Prostate gland (tissue), 2 donors: ENCODE measurements around the gene MYO5B. TPM values are rescaled to one million over a fixed set of nuclear protein-coding genes. Genes with fewer than 3 reads are reported as not detected.

Source experiments
- DNase-seq: peaks from one replicate; pipeline ENCODE4 v3.0.0-alpha.2; 2019; ENCODE audit warnings: low spot score
- H3K27ac ChIP-seq, 2 donors: fragments of 200-600 bp; sonication (generic); 2 replicates each; pipeline ENCODE4 v1.5.1; 2017 to 2019
- H3K27me3 ChIP-seq: fragments of 200-600 bp; sonication (generic); replicated peaks from 2 replicates; pipeline ENCODE4 v1.5.1; 2019; ENCODE audit not compliant: insufficient read depth
- H3K36me3 ChIP-seq, 2 donors: fragments of 200-600 bp; sonication (generic); 1 replicate in 1 of 2; 2 replicates in 1 of 2; pipeline versions ENCODE4 v1.5.1 to v1.8.1; 2017 to 2019
- H3K4me1 ChIP-seq: fragments of 200-600 bp; sonication (generic); replicated peaks from 2 replicates; pipeline ENCODE4 v1.5.1; 2019
- H3K4me3 ChIP-seq, 2 donors: fragments of 200-600 bp; sonication (generic); 2 replicates each; pipeline ENCODE4 v1.5.1; 2017 to 2019
- H3K9me3 ChIP-seq: fragments of 200-600 bp; sonication (generic); 2 replicates; pipeline ENCODE4 v1.5.1; 2017
- CTCF ChIP-seq, 4 experiments: fragments of 200-600 bp in 2 of 4; fragments of 450-650 bp in 2 of 4; sonication (generic) in 2 of 4; IDR thresholded peaks; 1 replicate in 3 of 4; 2 replicates in 1 of 4; pipeline ENCODE4 v1.5.1; 2016 to 2019; ENCODE audit warnings: antibody characterized with exemption in 4 of 4, mild to moderate bottlenecking in 2 of 4, moderate library complexity in 2 of 4
- POLR2A ChIP-seq: fragments of 450-650 bp; IDR thresholded peaks from one replicate; pipeline ENCODE4 v1.6.1; 2016; ENCODE audit warnings: antibody characterized with exemption, mild to moderate bottlenecking
- POLR2AphosphoS5 ChIP-seq: sonication (generic); formaldehyde crosslinking; IDR thresholded peaks from one replicate; pipeline ENCODE4 v1.6.1; 2017; ENCODE audit warnings: antibody characterized with exemption
- WGBS: methylation state at CpG from one replicate; pipeline ENCODE4 v1.1.5; 2018; 5-methylcytosine and 5-hydroxymethylcytosine counted together
- intact Hi-C: fragments of 100-400 bp; cut with DNase I; formaldehyde crosslinking; loops from one replicate; pipeline ENCODE4 v1.14.2; 2022
- total RNA-seq, 2 donors: library from RNA; depleted of rRNA; stranded (reverse); fragments of >200 nt; gene quantifications; one replicate each; pipeline ENCODE4 v1.1.0, GENCODE V29; 2016

MYO5B gene
- total RNA-seq, 2 donors from 2014 or later = 28.5 to 31.1 TPM

DNA sequence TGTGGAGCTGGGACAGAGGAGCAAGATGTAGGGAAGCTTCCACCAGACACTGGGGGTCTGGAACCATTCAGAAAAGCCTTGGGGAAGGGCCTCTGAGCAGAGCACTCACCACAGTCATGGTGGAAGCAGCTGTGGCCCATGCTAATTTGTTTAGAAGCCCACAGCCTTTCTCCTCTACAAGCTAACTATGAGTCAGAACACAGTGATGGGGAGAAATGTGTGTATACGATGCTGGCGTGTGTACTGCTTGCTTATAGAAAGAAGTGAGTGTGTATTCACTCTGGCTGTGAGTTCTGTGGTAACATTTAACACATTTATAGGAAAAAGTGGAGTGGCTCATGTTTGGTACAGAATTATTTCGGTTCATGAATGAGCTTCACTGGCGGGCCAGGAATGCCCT, 224.6 kb downstream of the MYO5B start:
- peak overlapping the region in 1 of 2 donors; percentile 29 for H3K27ac ChIP-seq
- TF ChIP-seq CTCF (IDR thresholded peaks at IDR 0.05) (no peak), POLR2A (no peak), POLR2AphosphoS5 (no peak)
- WGBS = 92% methylated on average over 4 of the region's 4 CpGs
- DNase-seq = no peak
- no peaks in the 10 kb centered on the region for H3K9me3 ChIP-seq
- peaks cover 3% of the 10 kb centered on the region for H3K4me1 ChIP-seq
- intact Hi-C loops = no loop called here
- no peak overlapping the region for H3K4me3 ChIP-seq
- no peaks in the 10 kb centered on the region for H3K36me3 ChIP-seq
- no peaks in the 10 kb centered on the region for H3K27me3 ChIP-seq

GRCh38 chr18:49968644-49969309, 226.2 kb downstream of the MYO5B start:
- H3K27me3 ChIP-seq = no peaks in the 10 kb centered on the region
- 64% methylated on average over 5 of the region's 5 CpGs for WGBS
- H3K4me1 ChIP-seq = peaks cover 3% of the 10 kb centered on the region
- H3K9me3 ChIP-seq = no peaks in the 10 kb centered on the region
- no peak for DNase-seq
- H3K27ac ChIP-seq = peak overlapping the region in 1 of 2 donors; percentile 47
- intact Hi-C loops = loop anchor here (10.0 kb wide), 1 partner anchor 64 kb away; no protein-coding TSS in a partner anchor
- H3K36me3 ChIP-seq = no peaks in the 10 kb centered on the region
- TF ChIP-seq POLR2AphosphoS5 (no peak), POLR2A (no peak), CTCF (IDR thresholded peaks at IDR 0.05) (no peak)
- no peak overlapping the region for H3K4me3 ChIP-seq

GRCh38 chr18:49967636-49968313, 227.2 kb downstream of the MYO5B start:
- Histone ChIP-seq H3K36me3 (no peaks in the 10 kb centered on the region), H3K9me3 (no peaks in the 10 kb centered on the region), H3K27me3 (no peaks in the 10 kb centered on the region), H3K4me3 (no peak overlapping the region), H3K4me1 (peaks cover 3% of the 10 kb centered on the region), H3K27ac (peak overlapping the region; percentile 46 to 51)
- DNase-seq = no peak
- WGBS = 65% methylated on average over 7 of the region's 7 CpGs
- no peak for TF ChIP-seq POLR2A
- no peak for TF ChIP-seq CTCF (IDR thresholded peaks at IDR 0.05)
- no peak for TF ChIP-seq POLR2AphosphoS5
- intact Hi-C loops = loop anchor here (10.0 kb wide), 1 partner anchor 63 kb away; no protein-coding TSS in a partner anchor

DNA sequence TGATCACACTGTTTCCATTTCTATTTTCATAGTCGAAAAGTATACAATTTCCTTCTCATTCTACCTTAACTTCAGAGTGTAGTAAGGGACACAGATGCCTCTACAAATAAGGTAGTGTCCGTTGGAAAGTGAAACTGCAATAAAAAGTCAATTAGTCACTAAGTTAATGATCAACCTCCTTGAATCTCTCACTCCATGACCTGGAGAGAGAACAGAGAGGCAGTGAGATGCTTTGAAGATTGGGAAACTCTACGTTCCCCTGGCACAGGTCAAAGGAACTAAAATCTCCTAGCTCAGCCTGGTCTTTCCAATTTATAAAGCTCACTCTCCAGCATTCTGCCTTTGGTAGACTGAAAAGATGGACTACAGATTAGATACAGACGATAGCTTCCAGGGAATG, 227.8 kb downstream of the MYO5B start:
- 15% methylated on average over 4 of the region's 4 CpGs for WGBS
- Histone ChIP-seq H3K4me1 (peaks cover 3% of the 10 kb centered on the region), H3K27ac (peak overlapping the region; percentile 46 to 51), H3K9me3 (no peaks in the 10 kb centered on the region), H3K36me3 (no peaks in the 10 kb centered on the region), H3K27me3 (no peaks in the 10 kb centered on the region), H3K4me3 (no peak overlapping the region)
- intact Hi-C loops = loop anchor here (10.0 kb wide), 1 partner anchor 62 kb away; no protein-coding TSS in a partner anchor
- TF ChIP-seq POLR2AphosphoS5 (peak; percentile 65), POLR2A (no peak)
- DNase-seq = no peak

- Histone ChIP-seq H3K4me1 (peaks cover 3% of the 10 kb centered on the region), H3K36me3 (no peaks in the 10 kb centered on the region), H3K9me3 (no peaks in the 10 kb centered on the region), H3K27ac (peak overlapping the region; percentile 3 to 46), H3K27me3 (no peaks in the 10 kb centered on the region), H3K4me3 (no peak overlapping the region)
- TF ChIP-seq POLR2A (no peak), CTCF (IDR thresholded peaks at IDR 0.05) (no peak), POLR2AphosphoS5 (no peak)
- WGBS = 25% methylated on average over 3 of the region's 3 CpGs
- intact Hi-C loops = loop anchor here (10.0 kb wide), 1 partner anchor 61 kb away; no protein-coding TSS in a partner anchor
- DNase-seq = no peak
Observed at GRCh38 chr18:49966090-49966489, 228.9 kb downstream of the MYO5B start.
